Measurements from ENCODE around the gene MED9. TPM values are rescaled to one million over a fixed set of nuclear protein-coding genes. Genes with fewer than 3 reads are reported as not detected.

Gene MED9
- polyA plus RNA-seq, 4 donors, result 11.6 to 18.6 (median 16.9) TPM

GRCh38 chr17:17505610-17506171 is 28.9 kb downstream of the MED9 start:
- Histone ChIP-seq H3K27me3 (ENCODE audit: control insufficient read depth in 3 of 3, insufficient read depth in 3 of 3, low read length in 3 of 3) (no peaks in the 10 kb centered on the region), H3K27ac (ENCODE audit: low read depth in 1 of 3, low read length in 2 of 3) (no peak overlapping the region), H3K9me3 (ENCODE audit: control insufficient read depth in 2 of 2, insufficient read depth in 1 of 2, low read depth in 1 of 2, low read length in 1 of 2) (no peaks in the 10 kb centered on the region), H3K36me3 (ENCODE audit: control insufficient read depth in 3 of 3, insufficient read depth in 2 of 3, low read depth in 1 of 3, low read length in 3 of 3) (peaks cover 0 to 39% (median 0%) of the 10 kb centered on the region in 3 donors), H3K4me3 (ENCODE audit: low read depth in 1 of 3, low read length in 3 of 3) (no peak overlapping the region), H3K4me1 (ENCODE audit: control insufficient read depth in 3 of 3, insufficient read depth in 2 of 3, low read depth in 1 of 3, low read length in 2 of 3) (peaks cover 0 to 8% (median 0%) of the 10 kb centered on the region in 3 donors)
- FAIRE-seq (no peak), DNase-seq (no peak)
- WGBS, 3 donors, result 87 to 93% (median 91%) methylated on average over 20 to 22 of the region's 22 CpGs

GRCh38 chr17:17506181-17506741 is 29.5 kb downstream of the MED9 start:
- FAIRE-seq, result no peak
- no peaks in the 10 kb centered on the region for H3K9me3 ChIP-seq (ENCODE audit: control insufficient read depth in 2 of 2, insufficient read depth in 1 of 2, low read depth in 1 of 2, low read length in 1 of 2)

GRCh38 chr17:17506893-17507464 is 30.2 kb downstream of the MED9 start:
- DNase-seq (peak in 1 of 2 donors; percentile 50), FAIRE-seq (no peak)

More at GRCh38 chr17:17506181-17506741, 29.5 kb downstream of the MED9 start:
- H3K4me3 ChIP-seq (ENCODE audit: low read depth in 1 of 3, low read length in 3 of 3), result no peak overlapping the region
- H3K36me3 ChIP-seq (ENCODE audit: control insufficient read depth in 3 of 3, insufficient read depth in 2 of 3, low read depth in 1 of 3, low read length in 3 of 3), result peaks cover 0 to 39% (median 0%) of the 10 kb centered on the region in 3 donors
- no peaks in the 10 kb centered on the region for H3K27me3 ChIP-seq (ENCODE audit: control insufficient read depth in 3 of 3, insufficient read depth in 3 of 3, low read length in 3 of 3)
- WGBS, 3 donors, result 57 to 78% (median 69%) methylated on average over 17 to 22 of the region's 22 CpGs
- DNase-seq, result peak in 1 of 2 donors; percentile 26
- peaks cover 0 to 8% (median 0%) of the 10 kb centered on the region in 3 donors for H3K4me1 ChIP-seq (ENCODE audit: control insufficient read depth in 3 of 3, insufficient read depth in 2 of 3, low read depth in 1 of 3, low read length in 2 of 3)
- peak overlapping the region in 1 of 3 donors; percentile 14 for H3K27ac ChIP-seq (ENCODE audit: low read depth in 1 of 3, low read length in 2 of 3)

GRCh38 chr17:17507465-17508011 is 30.7 kb downstream of the MED9 start:
- DNase-seq (no peak), FAIRE-seq (no peak)
- H3K4me1 ChIP-seq (ENCODE audit: control insufficient read depth in 3 of 3, insufficient read depth in 2 of 3, low read depth in 1 of 3, low read length in 2 of 3), result peaks cover 0 to 8% (median 0%) of the 10 kb centered on the region in 3 donors
- WGBS, 3 donors, result 79 to 88% (median 81%) methylated on average over 16 of the region's 16 CpGs
- no peak overlapping the region for H3K4me3 ChIP-seq (ENCODE audit: low read depth in 1 of 3, low read length in 3 of 3)
- peaks cover 0 to 47% (median 0%) of the 10 kb centered on the region in 3 donors for H3K36me3 ChIP-seq (ENCODE audit: control insufficient read depth in 3 of 3, insufficient read depth in 2 of 3, low read depth in 1 of 3, low read length in 3 of 3)
- H3K27ac ChIP-seq (ENCODE audit: low read depth in 1 of 3, low read length in 2 of 3), result no peak overlapping the region
- no peaks in the 10 kb centered on the region for H3K27me3 ChIP-seq (ENCODE audit: control insufficient read depth in 3 of 3, insufficient read depth in 3 of 3, low read length in 3 of 3)
- no peaks in the 10 kb centered on the region for H3K9me3 ChIP-seq (ENCODE audit: control insufficient read depth in 2 of 2, insufficient read depth in 1 of 2, low read depth in 1 of 2, low read length in 1 of 2)

More at GRCh38 chr17:17506893-17507464, 30.2 kb downstream of the MED9 start:
- H3K36me3 ChIP-seq (ENCODE audit: control insufficient read depth in 3 of 3, insufficient read depth in 2 of 3, low read depth in 1 of 3, low read length in 3 of 3), result peaks cover 0 to 41% (median 0%) of the 10 kb centered on the region in 3 donors
- no peaks in the 10 kb centered on the region for H3K27me3 ChIP-seq (ENCODE audit: control insufficient read depth in 3 of 3, insufficient read depth in 3 of 3, low read length in 3 of 3)
- peak overlapping the region in 1 of 3 donors; percentile 14 for H3K27ac ChIP-seq (ENCODE audit: low read depth in 1 of 3, low read length in 2 of 3)
- no peak overlapping the region for H3K4me3 ChIP-seq (ENCODE audit: low read depth in 1 of 3, low read length in 3 of 3)
- H3K9me3 ChIP-seq (ENCODE audit: control insufficient read depth in 2 of 2, insufficient read depth in 1 of 2, low read depth in 1 of 2, low read length in 1 of 2), result no peaks in the 10 kb centered on the region
- peaks cover 0 to 8% (median 0%) of the 10 kb centered on the region in 3 donors for H3K4me1 ChIP-seq (ENCODE audit: control insufficient read depth in 3 of 3, insufficient read depth in 2 of 3, low read depth in 1 of 3, low read length in 2 of 3)
- 18 to 44% (median 36%) methylated on average over 15 to 17 of the region's 17 CpGs for WGBS, 3 donors

GRCh38 chr17:17508019-17508535 is 31.3 kb downstream of the MED9 start:
- Histone ChIP-seq H3K27ac (ENCODE audit: low read depth in 1 of 3, low read length in 2 of 3) (no peak overlapping the region), H3K27me3 (ENCODE audit: control insufficient read depth in 3 of 3, insufficient read depth in 3 of 3, low read length in 3 of 3) (no peaks in the 10 kb centered on the region), H3K36me3 (ENCODE audit: control insufficient read depth in 3 of 3, insufficient read depth in 2 of 3, low read depth in 1 of 3, low read length in 3 of 3) (peaks cover 0 to 50% (median 0%) of the 10 kb centered on the region in 3 donors), H3K9me3 (ENCODE audit: control insufficient read depth in 2 of 2, insufficient read depth in 1 of 2, low read depth in 1 of 2, low read length in 1 of 2) (no peaks in the 10 kb centered on the region), H3K4me1 (ENCODE audit: control insufficient read depth in 3 of 3, insufficient read depth in 2 of 3, low read depth in 1 of 3, low read length in 2 of 3) (peaks cover 0 to 8% (median 0%) of the 10 kb centered on the region in 3 donors), H3K4me3 (ENCODE audit: low read depth in 1 of 3, low read length in 3 of 3) (no peak overlapping the region)
- no peak for DNase-seq
- no peak for FAIRE-seq
- WGBS, 3 donors, result 85 to 90% (median 85%) methylated on average over 11 of the region's 11 CpGs

- H3K27me3 ChIP-seq (ENCODE audit: control insufficient read depth in 3 of 3, insufficient read depth in 3 of 3, low read length in 3 of 3), result no peaks in the 10 kb centered on the region
- DNase-seq, result no peak
- peaks cover 0 to 52% (median 0%) of the 10 kb centered on the region in 3 donors for H3K36me3 ChIP-seq (ENCODE audit: control insufficient read depth in 3 of 3, insufficient read depth in 2 of 3, low read depth in 1 of 3, low read length in 3 of 3)
- H3K4me1 ChIP-seq (ENCODE audit: control insufficient read depth in 3 of 3, insufficient read depth in 2 of 3, low read depth in 1 of 3, low read length in 2 of 3), result peaks cover 0 to 8% (median 0%) of the 10 kb centered on the region in 3 donors
- no peak for FAIRE-seq
- 91 to 92% (median 92%) methylated on average over 33 of the region's 33 CpGs for WGBS, 3 donors
- no peak overlapping the region for H3K4me3 ChIP-seq (ENCODE audit: low read depth in 1 of 3, low read length in 3 of 3)
- H3K27ac ChIP-seq (ENCODE audit: low read depth in 1 of 3, low read length in 2 of 3), result no peak overlapping the region
- no peaks in the 10 kb centered on the region for H3K9me3 ChIP-seq (ENCODE audit: control insufficient read depth in 2 of 2, insufficient read depth in 1 of 2, low read depth in 1 of 2, low read length in 1 of 2)
Measured at GRCh38 chr17:17508646-17509591, 32.1 kb downstream of the MED9 start.

- WGBS, 3 donors, result 90 to 92% (median 91%) methylated on average over 21 of the region's 21 CpGs
Measured at GRCh38 chr17:17509601-17510425, 33.0 kb downstream of the MED9 start.

More at GRCh38 chr17:17509601-17510425, 33.0 kb downstream of the MED9 start:
- Histone ChIP-seq H3K9me3 (ENCODE audit: control insufficient read depth in 2 of 2, insufficient read depth in 1 of 2, low read depth in 1 of 2, low read length in 1 of 2) (no peaks in the 10 kb centered on the region), H3K4me1 (ENCODE audit: control insufficient read depth in 3 of 3, insufficient read depth in 2 of 3, low read depth in 1 of 3, low read length in 2 of 3) (peaks cover 0 to 8% (median 0%) of the 10 kb centered on the region in 3 donors), H3K27ac (ENCODE audit: low read depth in 1 of 3, low read length in 2 of 3) (no peak overlapping the region), H3K36me3 (ENCODE audit: control insufficient read depth in 3 of 3, insufficient read depth in 2 of 3, low read depth in 1 of 3, low read length in 3 of 3) (peaks cover 0 to 56% (median 0%) of the 10 kb centered on the region in 3 donors), H3K27me3 (ENCODE audit: control insufficient read depth in 3 of 3, insufficient read depth in 3 of 3, low read length in 3 of 3) (no peaks in the 10 kb centered on the region), H3K4me3 (ENCODE audit: low read depth in 1 of 3, low read length in 3 of 3) (no peak overlapping the region)
- DNase-seq, result no peak
- FAIRE-seq, result no peak

All from small intestine (tissue), 7 donors.